HepG2 (cell line): Measurements from ENCODE around the gene PTPN3. TPM values are rescaled to one million over a fixed set of nuclear protein-coding genes. Genes with fewer than 3 reads are reported as not detected.

Source experiments
- ATAC-seq: fragments of 200-7000 bp; cut with Tn5 transposase; 3 replicates; pipeline ENCODE4 v1.9.1; 2020; ENCODE audit warnings: mild to moderate bottlenecking, moderate library complexity
- BruUV-seq: library from RNA; stranded (reverse); fragments of 400-500 nt; replicated peaks from 2 replicates; lab custom pipeline; 2021; lab: Mats Ljungman, UMichigan
- CTCF ChIA-PET: fragments of 300-600 bp; formaldehyde crosslinking; extraction: SDS; loops from one replicate; lab custom pipeline; 2021; ENCODE audit warnings: low total read pairs, inconsistent platforms, low intra/inter-chr PET ratio; lab: Yijun Ruan, JAX
- POLR2A ChIA-PET: fragments of 350-600 bp; sonication (Branson Sonifier 250); formaldehyde crosslinking; loops from one replicate; lab custom pipeline; 2020; ENCODE audit warnings: antibody characterized with exemption, inconsistent platforms; lab: Yijun Ruan, JAX
- DNase-seq: peaks from one replicate; pipeline ENCODE4 v3.0.0-alpha.2; 2015; ENCODE audit warnings: low spot score
- FAIRE-seq: peaks from 3 replicates; lab custom pipeline; 2011; peaks lifted over from hg19 to GRCh38; lab: Jason Lieb, UNC
- H2AFZ ChIP-seq: one replicate; pipeline ENCODE4 v1.6.1; 2011; ENCODE audit warnings: low read length, inconsistent platforms
- H3K27ac ChIP-seq: fragments of 300-600 bp; 3 replicates; pipeline ENCODE4 v1.8.0; 2011; ENCODE audit warnings: mixed run types, mild to moderate bottlenecking, mixed read lengths, low read length, inconsistent platforms; ENCODE audit not compliant: insufficient read depth; ENCODE audit errors: extremely low read length
- H3K27me3 ChIP-seq, 2 experiments: fragments of 200-600 bp in 1 of 2; 2 replicates in 1 of 2; 3 replicates in 1 of 2; pipeline versions ENCODE4 v1.6.0 to v1.8.0; 2011; ENCODE audit warnings: low read length in 2 of 2, mild to moderate bottlenecking in 2 of 2, moderate library complexity in 2 of 2, inconsistent platforms in 1 of 2; ENCODE audit not compliant: insufficient read depth in 2 of 2, control insufficient read depth in 1 of 2
- H3K36me3 ChIP-seq, 2 experiments: fragments of 200-600 bp in 1 of 2; replicated peaks in 1 of 2; 2 replicates in 1 of 2; 3 replicates in 1 of 2; pipeline versions ENCODE4 v1.5.1 to v1.8.0; 2011; ENCODE audit warnings: low read length in 2 of 2, inconsistent platforms in 1 of 2; ENCODE audit not compliant: insufficient read depth in 2 of 2, control insufficient read depth in 1 of 2
- H3K4me1 ChIP-seq: 2 replicates; pipeline ENCODE4 v1.5.1; 2012; ENCODE audit warnings: low read length, inconsistent platforms; ENCODE audit not compliant: insufficient read depth
- H3K4me2 ChIP-seq: 2 replicates; pipeline ENCODE4 v1.6.0; 2011; ENCODE audit warnings: low read depth, low read length, inconsistent platforms
- H3K4me3 ChIP-seq, 3 experiments: fragments of 200-600 bp in 1 of 3; sonication (generic), shearing (Covaris generic) in 1 of 3; replicated peaks in 1 of 3; 2 replicates each; pipeline ENCODE4 v1.5.1; 2011 to 2016; ENCODE audit warnings: low read length in 3 of 3, inconsistent platforms in 2 of 3, low read depth in 2 of 3, mild to moderate bottlenecking in 2 of 3, control low read depth in 1 of 3, mixed read lengths in 1 of 3; ENCODE audit not compliant: insufficient read depth in 1 of 3
- H3K79me2 ChIP-seq: one replicate; pipeline ENCODE4 v1.6.1; 2011; ENCODE audit warnings: low read length, inconsistent platforms; ENCODE audit not compliant: insufficient read depth
- H3K9ac ChIP-seq: 2 replicates; pipeline ENCODE4 v1.6.0; 2011; ENCODE audit warnings: mild to moderate bottlenecking, low read depth, low read length, inconsistent platforms; ENCODE audit not compliant: insufficient read depth
- H3K9me3 ChIP-seq: 2 replicates; pipeline ENCODE4 v1.5.1; 2012; ENCODE audit warnings: mild to moderate bottlenecking, low read length
- H4K20me1 ChIP-seq: 2 replicates; pipeline ENCODE4 v1.6.0; 2011; ENCODE audit warnings: inconsistent platforms, mild to moderate bottlenecking, low read length, moderate library complexity; ENCODE audit not compliant: insufficient read depth
- ADNP ChIP-seq: sonication (generic); formaldehyde crosslinking; IDR thresholded peaks from 2 replicates; pipeline ENCODE4 v1.4.0; 2020; ENCODE audit warnings: missing genetic modification reagents
- AKAP8 ChIP-seq: sonication (generic); formaldehyde crosslinking; IDR thresholded peaks from 2 replicates; pipeline ENCODE4 v1.5.1; 2020; ENCODE audit warnings: mild to moderate bottlenecking, missing genetic modification reagents
- MAFG ChIP-seq: sonication (generic); formaldehyde crosslinking; IDR thresholded peaks from 2 replicates; pipeline ENCODE4 v1.5.1; 2020; ENCODE audit warnings: mild to moderate bottlenecking, missing genetic modification reagents
- NFATC3 ChIP-seq: sonication (generic); formaldehyde crosslinking; IDR thresholded peaks from 2 replicates; pipeline ENCODE4 v1.5.1; 2020; ENCODE audit warnings: mild to moderate bottlenecking, missing genetic modification reagents
- NONO ChIP-seq, 2 experiments: fragments of 450-650 bp in 1 of 2; sonication (generic) in 1 of 2; formaldehyde crosslinking in 1 of 2; IDR thresholded peaks in 1 of 2; conservative IDR thresholded peaks in 1 of 2; 2 replicates each; pipeline versions ENCODE4 v1.6.1 to v1.8.0; 2017 to 2022; ENCODE audit warnings: mild to moderate bottlenecking in 1 of 2, missing genetic modification reagents in 1 of 2, moderate library complexity in 1 of 2
- PAXIP1 ChIP-seq: sonication (generic); formaldehyde crosslinking; conservative IDR thresholded peaks from 2 replicates; pipeline ENCODE4 v1.4.0; 2020; ENCODE audit warnings: mild to moderate bottlenecking, missing genetic modification reagents, moderate library complexity
- ZNF670 ChIP-seq: sonication (generic); formaldehyde crosslinking; IDR thresholded peaks from 2 replicates; pipeline ENCODE4 v1.8.0; 2022; ENCODE audit warnings: mild to moderate bottlenecking, missing genetic modification reagents, borderline replicate concordance
- ZNF816 ChIP-seq: sonication (generic); formaldehyde crosslinking; IDR thresholded peaks from 2 replicates; pipeline ENCODE4 v1.8.0; 2022; ENCODE audit warnings: missing genetic modification reagents, mild to moderate bottlenecking, borderline replicate concordance
- ZSCAN20 ChIP-seq: sonication (generic); formaldehyde crosslinking; IDR thresholded peaks from 2 replicates; pipeline ENCODE4 v1.4.0; 2020; ENCODE audit warnings: missing genetic modification reagents, mild to moderate bottlenecking, borderline replicate concordance
- WGBS: methylation state at CpG from one replicate; pipeline ENCODE4 v1.1.6; 2017; ENCODE audit warnings: low lambda C conversion rate; 5-methylcytosine and 5-hydroxymethylcytosine counted together
- in situ Hi-C: cut with HindIII; loops from 2 replicates; pipeline ENCODE4 v1.10.0; 2017; ENCODE audit warnings: low pct_unique_long_range_greater_than_20kb; ENCODE audit not compliant: extremely low pct_ligation_motif_present
- intact Hi-C: fragments of 100-400 bp; cut with micrococcal nuclease; formaldehyde crosslinking; loops from one replicate; pipeline ENCODE4 v1.10.0; 2022; ENCODE audit not compliant: unreplicated experiment
- polyA plus RNA-seq, 8 experiments: library from polyadenylated mRNA; depleted of rRNA in 3 of 8; stranded (reverse) in 7 of 8; unstranded in 1 of 8; fragments of >200 nt; fragmentation: Illumina TruSeq in 4 of 8; extraction: Trizol in 4 of 8; gene quantifications; 2 replicates each; pipeline versions ENCODE4 v1.2.1 to v1.2.3, GENCODE V29; 2011 to 2016; ENCODE audit warnings: low read depth in 4 of 8, missing spikeins in 1 of 8, mixed read lengths in 1 of 8; ENCODE audit not compliant: insufficient read depth in 1 of 8
- total RNA-seq, 5 experiments: library from RNA; depleted of rRNA; stranded (reverse); fragments of >200 nt; fragmentation: Illumina TruSeq; extraction: Trizol; gene quantifications; 2 replicates each; pipeline ENCODE4 v1.2.3, GENCODE V29; 2016; ENCODE audit warnings: low read depth in 1 of 5

Gene PTPN3
- total and polyA plus RNA-seq, 2 of the 13 experiments (the other 11 are each of a cell fraction or from before 2014, with no cell fraction given): 5.6 to 20.5 TPM

- in situ Hi-C loops: no loop called here
- H2AFZ ChIP-seq: no peak overlapping the region
- ATAC-seq (no peak), FAIRE-seq (no peak), DNase-seq (no peak)
- ChIA-PET CTCF (no interaction called here), POLR2A (interaction anchor here (0.9 to 1.1 kb wide), 2 partner anchors 10 to 18 kb away, joined by 3 to 4 read pairs; no protein-coding TSS in a partner anchor)
- H4K20me1 ChIP-seq: no peaks in the 10 kb centered on the region
- WGBS: 94% methylated on average over 2 of the region's 2 CpGs
- no TSS peak for BruUV-seq
- TF ChIP-seq ZSCAN20 (CRISPR knock-in tag) (no peak), MAFG (CRISPR knock-in tag) (no peak), ZNF816 (no peak), ADNP (CRISPR knock-in tag) (no peak), NFATC3 (CRISPR knock-in tag) (no peak), ZNF670 (CRISPR knock-in tag) (no peak), AKAP8 (no peak), PAXIP1 (no peak), NONO (IDR thresholded peaks at IDR 0.05) (no peak), NONO (CRISPR knock-in tag; conservative IDR thresholded peaks at IDR 0.05) (no peak)
- no peaks in the 10 kb centered on the region for H3K27me3 ChIP-seq
- H3K9ac ChIP-seq: no peak overlapping the region
- no peak overlapping the region for H3K4me3 ChIP-seq
- H3K4me1 ChIP-seq: peaks cover 50% of the 10 kb centered on the region
- H3K27ac ChIP-seq: no peak overlapping the region
- H3K9me3 ChIP-seq: no peaks in the 10 kb centered on the region
- no peak overlapping the region for H3K4me2 ChIP-seq
- H3K79me2 ChIP-seq: peaks cover 3% of the 10 kb centered on the region
- intact Hi-C loops: no loop called here
- peaks cover 0 to 2% of the 10 kb centered on the region in 2 experiments; a peak in 2 of 5 replicates for H3K36me3 ChIP-seq
Measured at GRCh38 chr9:109479822-109480221, 18.3 kb downstream of the PTPN3 start.
